Amniotic epithelial cell (primary cell): ENCODE measurements around the gene ATP10B.
"Not testable (repeated sequence)": the region's sequence is repeated elsewhere in the genome, so short reads cannot be mapped to it uniquely, and the experiment has no call there.

ENCODE experiments used
- DNase-seq: peaks from one replicate; pipeline ENCODE4 v3.0.0-alpha.2; 2010; ENCODE audit warnings: low read depth

The ATP10B gene

DNA sequence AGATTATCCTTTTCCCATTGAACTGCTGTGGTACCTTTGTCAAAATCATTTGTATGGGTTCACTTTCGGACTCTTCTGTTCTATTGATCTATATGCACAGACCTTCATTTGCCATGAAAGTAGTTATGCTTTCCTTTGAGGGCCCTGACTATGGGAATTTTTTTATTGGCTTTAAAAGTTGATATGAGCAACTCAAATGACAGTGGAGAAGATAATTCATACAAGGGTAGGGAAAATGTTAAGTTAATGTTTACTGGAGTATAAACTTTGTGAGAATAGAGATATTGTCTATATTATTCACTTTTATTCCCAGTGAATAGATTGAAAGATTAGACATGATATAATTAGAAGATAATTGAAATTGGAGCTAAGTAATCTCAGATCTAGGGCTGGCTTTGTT, 94.8 kb downstream of the ATP10B start:
- no peak for DNase-seq

- DNase-seq: no peak
These were observed 100.9 kb downstream of the ATP10B start for GRCh38 chr5:160750938-160751657.

GRCh38 chr5:160749682-160750081, 102.3 kb downstream of the ATP10B start:
- no peak for DNase-seq

GRCh38 chr5:160749026-160749425, 103.0 kb downstream of the ATP10B start:
- no peak for DNase-seq

GRCh38 chr5:160747987-160748386, 104.0 kb downstream of the ATP10B start:
- DNase-seq: no peak

DNA sequence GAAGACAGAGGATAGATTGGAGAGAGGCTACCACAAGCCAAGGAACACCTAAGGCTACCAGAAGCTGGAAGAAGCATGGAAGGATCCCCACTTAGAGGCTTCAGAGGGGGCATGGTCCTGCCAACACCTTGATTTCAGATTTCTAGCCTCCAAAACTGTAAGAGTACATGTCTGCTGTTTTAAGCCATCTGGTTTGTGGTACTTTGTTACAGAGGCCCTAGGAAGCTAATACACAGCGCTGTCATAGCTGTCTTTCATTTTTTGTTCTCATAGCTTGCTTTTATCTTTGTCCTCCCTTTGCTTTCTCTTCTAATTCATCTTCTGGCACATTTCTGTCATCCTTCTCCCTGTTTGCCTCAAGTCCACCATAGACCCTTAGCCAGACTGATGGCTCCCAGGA, 104.5 kb downstream of the ATP10B start:
- no peak for DNase-seq

DNA sequence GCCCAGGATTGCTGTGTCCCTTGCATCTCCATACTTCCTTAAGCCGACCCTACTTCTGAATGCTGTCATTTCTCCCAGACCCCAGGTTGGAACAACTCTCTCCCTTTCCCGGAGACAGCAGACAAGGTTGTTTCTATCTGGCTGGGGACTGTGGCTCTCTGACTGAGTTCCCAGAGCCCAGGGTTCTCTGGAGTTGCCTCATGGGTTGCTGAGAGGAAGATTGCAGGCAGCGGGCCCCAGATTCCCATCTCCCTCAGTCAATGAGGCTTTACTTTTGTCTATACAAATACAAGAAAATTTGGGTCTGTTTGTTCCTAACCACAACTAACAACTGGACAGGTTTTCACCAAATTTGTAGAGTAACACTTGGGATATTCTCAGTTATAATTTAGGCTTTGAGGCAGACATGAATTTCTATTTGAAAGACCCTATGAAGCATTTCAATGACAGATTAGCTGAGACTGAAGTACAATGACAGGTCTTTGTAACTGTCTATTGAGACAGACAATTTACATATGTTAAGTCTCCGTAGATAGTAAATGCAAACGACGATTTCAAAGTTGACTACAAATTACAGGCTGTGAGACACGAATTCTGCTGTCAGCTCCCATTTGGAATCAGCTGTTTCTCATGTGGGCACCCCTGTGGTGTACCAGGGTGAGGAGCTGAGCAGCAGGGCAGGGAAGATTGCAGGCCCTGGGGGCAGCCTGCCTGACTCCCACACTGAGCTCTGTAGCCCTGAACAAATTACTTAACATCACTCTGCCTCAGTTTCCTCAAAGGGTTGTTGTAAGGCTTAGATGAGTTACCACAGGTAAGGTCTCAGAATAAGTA, 107.5 kb downstream of the ATP10B start:
- DNase-seq: no peak

- no peak for DNase-seq
These were observed 109.0 kb downstream of the ATP10B start for GRCh38 chr5:160743027-160743426.

- no peak for DNase-seq
These were observed 109.6 kb downstream of the ATP10B start for GRCh38 chr5:160742446-160742845.

DNA sequence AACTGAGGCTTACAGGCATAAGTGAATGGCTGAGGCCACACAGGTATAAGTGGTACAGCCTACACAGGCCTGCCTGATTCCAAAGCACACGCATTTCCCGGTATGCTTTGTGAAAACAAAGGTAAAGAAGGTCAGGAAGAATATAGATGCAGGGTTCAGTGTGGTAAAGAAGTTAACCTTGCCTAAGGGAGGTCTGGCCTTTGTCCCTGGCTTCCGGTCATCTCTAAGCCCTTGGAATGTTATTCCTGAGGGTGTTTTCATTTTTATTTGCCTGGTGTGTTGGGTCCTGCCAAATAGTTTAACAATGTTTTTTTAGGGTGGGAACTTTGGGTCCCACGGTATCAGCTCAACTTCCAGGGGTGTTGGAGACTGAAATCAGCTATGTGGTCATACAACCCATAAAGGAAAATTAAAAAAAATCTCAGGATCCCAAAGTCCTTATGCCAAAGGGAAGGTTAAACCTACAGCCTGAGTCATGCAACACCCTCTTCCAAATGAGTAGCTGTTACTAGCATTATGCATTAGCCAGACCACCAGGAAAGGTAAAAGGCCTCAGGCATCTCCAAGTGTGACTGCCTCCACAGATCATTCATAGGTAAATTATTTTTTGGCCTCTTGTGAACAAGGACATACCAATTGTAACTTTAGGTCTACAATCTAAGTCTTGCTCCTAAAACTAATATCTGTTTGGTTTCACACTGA, 124.6 kb downstream of the ATP10B start:
- DNase-seq: no peak

DNA sequence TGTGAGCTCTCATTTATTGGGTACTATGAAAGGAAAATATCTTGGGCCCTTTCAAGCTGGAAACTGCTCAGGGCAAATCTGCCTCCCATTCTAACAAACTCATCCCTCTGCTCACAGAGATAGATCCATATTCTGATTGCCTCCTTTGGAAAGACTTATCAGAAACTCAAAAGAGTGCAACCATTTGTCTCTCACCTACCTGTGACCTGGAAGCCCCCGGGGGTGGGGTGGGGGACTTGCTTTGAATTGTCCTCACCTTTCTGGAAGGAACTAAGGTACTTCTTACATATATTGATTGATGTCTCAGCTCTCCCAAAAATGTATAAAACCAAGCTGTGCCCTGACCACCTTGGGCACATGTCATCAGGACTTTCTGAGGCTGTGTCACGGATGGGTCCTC, 125.3 kb downstream of the ATP10B start:
- DNase-seq: no peak

DNA sequence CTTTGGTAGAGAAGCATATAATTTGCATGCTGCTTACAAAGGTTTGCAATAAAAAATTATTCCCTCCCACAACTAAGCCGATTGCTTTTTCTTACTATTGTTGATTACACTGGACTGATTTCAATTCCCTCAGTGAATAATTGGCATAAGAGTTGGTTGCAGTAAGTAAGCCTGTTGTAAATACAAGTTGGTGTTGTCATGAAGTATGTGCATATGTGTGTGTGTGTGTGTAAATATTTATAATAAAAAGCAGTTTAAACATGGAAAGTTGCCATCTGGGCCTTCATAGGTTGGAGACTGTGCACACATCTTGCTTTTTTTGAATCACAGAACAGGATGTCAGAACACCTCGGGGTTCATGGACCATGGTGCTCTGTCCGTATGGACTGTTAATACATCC, 131.2 kb downstream of the ATP10B start:
- DNase-seq: no peak

- DNase-seq: not testable (repeated sequence)
These were observed 136.5 kb downstream of the ATP10B start for GRCh38 chr5:160715508-160715907.

- DNase-seq: no peak
These were observed 148.3 kb downstream of the ATP10B start for GRCh38 chr5:160703547-160704189.

GRCh38 chr5:160702934-160703333, 149.1 kb downstream of the ATP10B start:
- no peak for DNase-seq

DNA sequence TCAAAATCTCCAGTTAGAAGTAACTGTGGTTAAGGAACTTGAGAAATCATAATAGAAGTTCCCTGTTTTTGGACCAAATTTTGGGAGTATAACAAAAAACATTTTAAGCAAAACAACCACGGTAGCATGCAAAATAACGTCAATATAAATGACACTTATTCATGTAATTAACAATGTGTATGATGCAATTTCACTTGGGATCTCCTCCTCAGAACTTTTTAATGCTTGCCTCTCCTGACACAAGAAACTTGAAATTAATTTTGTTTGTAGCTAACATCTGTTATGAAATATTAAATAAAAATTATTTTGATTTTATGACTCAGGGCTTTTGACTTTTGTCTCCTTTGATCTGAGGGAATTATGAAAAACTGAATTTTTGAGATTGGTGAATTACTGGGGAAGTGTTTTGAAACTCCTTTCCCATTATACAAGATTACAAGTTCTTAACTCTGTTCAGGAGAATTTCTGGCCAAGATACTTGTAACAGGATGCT, 149.7 kb downstream of the ATP10B start:
- no peak for DNase-seq

- DNase-seq: no peak
These were observed 150.6 kb downstream of the ATP10B start for GRCh38 chr5:160701403-160701802.

DNA sequence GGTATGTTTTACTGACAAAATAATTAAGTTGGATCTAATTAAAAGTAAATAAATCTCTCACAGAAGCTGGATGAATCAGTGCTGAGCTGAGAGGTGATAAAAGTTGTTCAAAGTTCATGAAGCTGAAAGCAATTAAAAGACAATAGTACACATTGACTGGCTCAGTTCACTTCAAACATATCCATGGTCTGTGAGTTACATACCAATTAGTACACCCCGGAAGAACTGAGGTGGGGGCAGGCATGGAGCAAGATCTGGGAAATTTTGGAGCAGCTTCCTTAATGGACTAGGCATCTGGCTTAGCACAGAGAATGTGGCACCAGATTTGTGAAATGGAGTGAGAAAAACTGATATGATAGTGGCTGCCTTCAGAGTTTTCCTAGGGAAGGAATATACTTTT, 152.7 kb downstream of the ATP10B start:
- DNase-seq: no peak

DNA sequence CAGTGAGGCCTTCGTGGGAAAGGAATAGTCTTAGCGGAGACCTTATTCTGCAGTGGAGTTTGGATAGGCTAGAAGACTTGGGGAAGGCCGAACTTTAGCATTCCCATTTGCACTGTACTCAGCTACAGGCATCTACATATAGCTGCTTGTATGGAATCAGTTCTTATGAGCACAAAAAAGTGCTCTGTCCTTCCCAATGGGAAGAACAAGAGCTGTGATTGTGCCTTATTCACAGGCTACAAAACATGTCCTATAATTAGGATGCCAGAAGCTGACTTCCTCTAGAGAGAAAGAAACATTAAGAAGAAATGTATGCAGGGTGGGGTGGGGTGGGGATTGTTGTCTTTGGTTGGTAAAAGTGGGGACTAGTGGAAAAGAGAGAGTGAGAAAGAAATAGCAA, 154.7 kb downstream of the ATP10B start:
- DNase-seq: no peak

GRCh38 chr5:160694896-160695295, 157.1 kb downstream of the ATP10B start:
- no peak for DNase-seq

- no peak for DNase-seq
These were observed 158.1 kb downstream of the ATP10B start for GRCh38 chr5:160693831-160694465.

- no peak for DNase-seq
These were observed 159.7 kb downstream of the ATP10B start for GRCh38 chr5:160692271-160692670.
